Activated CD4-positive, alpha-beta T cell treated with anti-CD3 and anti-CD28 coated beads for 4 hours (primary cell): ENCODE results near the gene SLC39A11.
"Not testable (repeated sequence)": the region's sequence is repeated elsewhere in the genome, so short reads cannot be mapped to it uniquely, and the experiment has no call there.

Experiments
- DNase-seq, 2 donors: peaks; one replicate each; pipeline ENCODE4 v3.0.0-alpha.2; 2020

SLC39A11 gene

DNA sequence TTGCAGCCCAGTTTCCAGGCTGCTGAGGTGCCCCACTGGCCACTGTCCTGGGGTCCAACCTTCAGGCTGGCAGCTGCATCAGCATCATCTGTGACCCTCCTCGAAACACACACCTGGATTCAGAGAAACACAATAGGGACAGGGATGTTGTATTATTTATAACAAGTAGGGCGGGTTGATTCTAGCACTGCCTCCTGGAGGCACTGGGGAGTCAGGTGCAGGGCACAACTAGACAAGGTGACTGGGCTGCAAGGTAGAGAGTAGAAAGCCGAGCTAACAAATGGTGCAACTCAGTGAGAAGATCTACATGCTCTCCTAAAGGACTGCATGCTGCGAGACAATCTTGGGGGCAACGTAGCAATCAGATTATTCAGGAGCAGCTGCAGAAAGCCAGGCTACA is 317.3 kb downstream of the SLC39A11 start:
- DNase-seq, result no peak

DNA sequence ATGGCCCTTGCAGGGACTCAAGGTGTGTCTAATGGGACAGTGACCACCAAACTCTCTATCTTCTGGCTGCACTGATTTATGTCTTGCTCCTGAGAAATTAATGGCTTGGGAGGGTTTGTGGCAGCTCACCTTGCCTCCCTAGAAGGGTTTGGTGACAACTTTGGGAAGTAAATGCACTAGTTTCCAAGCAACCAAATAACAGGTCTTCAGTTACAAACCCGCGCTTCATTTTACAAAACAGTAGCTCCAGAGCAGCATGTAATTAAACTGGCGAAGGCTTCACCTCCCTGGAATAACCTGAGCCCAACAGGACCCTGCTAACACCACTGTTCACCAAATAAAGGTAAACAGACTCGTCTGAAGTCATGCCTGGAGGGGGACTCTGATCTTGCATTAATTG is 318.3 kb downstream of the SLC39A11 start:
- DNase-seq, result no peak

GRCh38 chr17:72773225-72773624 is 319.3 kb downstream of the SLC39A11 start:
- not testable (repeated sequence) for DNase-seq

GRCh38 chr17:72772331-72772821 is 320.1 kb downstream of the SLC39A11 start:
- DNase-seq, result no peak

- DNase-seq, result no peak
Measured at GRCh38 chr17:72771734-72772133, 320.8 kb downstream of the SLC39A11 start.

DNA sequence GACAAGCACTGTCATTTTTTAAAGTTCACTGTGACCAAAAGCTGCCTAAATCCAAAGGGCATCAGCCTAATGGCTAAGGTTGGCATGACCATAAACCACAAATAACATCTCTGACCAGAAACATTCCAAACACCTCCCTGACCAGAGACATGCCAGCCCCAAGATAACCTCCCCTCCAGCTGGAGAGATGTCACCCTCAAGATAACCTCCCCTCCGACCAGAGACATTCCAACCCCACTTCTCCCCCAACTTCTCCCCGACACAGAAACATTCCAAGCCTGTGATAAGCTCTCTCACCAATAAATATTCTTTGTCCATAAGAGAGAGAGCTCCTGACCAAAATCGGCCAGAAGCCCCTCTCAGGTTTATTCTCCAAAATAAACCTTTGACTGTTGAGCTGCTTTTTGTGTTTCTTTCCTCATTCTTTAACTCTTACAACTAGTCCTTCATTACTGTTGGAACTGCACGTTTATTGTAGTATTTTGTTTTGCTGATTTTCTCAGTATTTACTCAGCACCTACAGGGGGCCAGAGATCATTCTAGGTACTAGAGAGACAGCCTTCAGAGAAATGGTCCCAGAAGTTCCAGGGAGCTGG is 325.6 kb downstream of the SLC39A11 start:
- DNase-seq, result no peak

GRCh38 chr17:72765368-72766153 is 326.9 kb downstream of the SLC39A11 start:
- no peak for DNase-seq

- no peak for DNase-seq
Measured at GRCh38 chr17:72764632-72765041, 327.9 kb downstream of the SLC39A11 start.

DNA sequence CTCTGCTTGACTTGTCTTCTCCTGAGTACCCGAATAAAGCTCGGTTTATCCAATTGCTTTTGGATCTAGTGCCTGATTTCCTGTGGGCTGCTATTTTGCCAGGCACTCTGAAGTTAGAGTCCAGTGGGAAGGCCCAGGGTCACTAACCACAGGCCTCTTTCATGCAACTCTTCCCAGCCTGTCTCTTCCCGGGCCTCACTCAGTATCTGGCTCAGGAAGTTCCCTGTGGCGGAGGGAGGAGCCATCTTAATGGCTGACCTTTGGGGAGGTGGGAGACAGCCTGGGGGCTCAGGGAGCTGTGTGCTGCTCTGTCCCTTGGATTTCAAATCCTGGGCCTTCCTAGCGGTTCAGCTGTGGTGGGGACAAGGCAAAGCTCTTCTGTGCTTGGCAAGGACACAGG is 328.5 kb downstream of the SLC39A11 start:
- DNase-seq, result no peak

- not testable (repeated sequence) for DNase-seq
Measured at GRCh38 chr17:72761893-72762575, 330.5 kb downstream of the SLC39A11 start.

- no peak for DNase-seq
Measured at GRCh38 chr17:72761431-72761830, 331.1 kb downstream of the SLC39A11 start.

DNA sequence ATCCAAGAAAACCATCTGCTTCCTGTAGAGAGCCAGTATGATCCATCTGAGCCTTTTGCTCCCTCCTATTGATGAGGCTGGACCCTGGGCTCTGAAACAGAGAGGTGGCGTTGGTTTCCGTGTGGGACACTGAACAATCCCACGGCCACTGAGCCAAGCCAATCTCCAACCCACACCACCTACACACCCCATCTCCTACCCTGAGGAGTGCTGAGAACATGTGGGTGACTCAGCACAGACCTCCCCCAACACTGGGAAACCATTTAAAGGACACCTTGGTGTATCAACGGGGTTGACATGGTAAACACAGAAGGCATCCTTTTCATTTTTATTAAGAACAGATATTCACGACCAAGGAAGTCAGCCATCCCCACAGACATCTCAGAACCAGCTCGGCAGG is 332.1 kb downstream of the SLC39A11 start:
- DNase-seq, result no peak

GRCh38 chr17:72759301-72759700 is 333.2 kb downstream of the SLC39A11 start:
- DNase-seq, result no peak

DNA sequence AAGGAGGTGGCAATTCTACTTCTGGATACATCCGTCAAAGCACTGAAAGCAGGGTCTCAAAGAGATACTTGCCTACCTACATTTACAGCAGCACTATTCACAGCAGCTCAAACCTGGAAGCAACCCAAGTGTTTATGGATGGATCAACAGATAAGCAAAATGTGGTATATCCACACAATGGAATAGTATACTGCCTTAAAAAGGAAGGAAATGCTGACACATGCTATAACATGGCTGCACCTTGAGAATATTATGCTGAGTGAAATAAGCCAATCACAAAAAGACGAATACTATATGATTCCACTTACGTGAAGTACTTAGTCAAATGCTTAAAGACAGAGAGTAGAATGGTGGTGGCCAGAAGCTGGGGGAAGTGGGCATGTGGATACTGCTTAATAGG is 336.2 kb downstream of the SLC39A11 start:
- no peak for DNase-seq

- DNase-seq, result no peak
Measured at GRCh38 chr17:72754513-72754912, 338.0 kb downstream of the SLC39A11 start.

GRCh38 chr17:72751746-72752145 is 340.7 kb downstream of the SLC39A11 start:
- no peak for DNase-seq

- no peak for DNase-seq
Measured at GRCh38 chr17:72749119-72749572, 343.3 kb downstream of the SLC39A11 start.

DNA sequence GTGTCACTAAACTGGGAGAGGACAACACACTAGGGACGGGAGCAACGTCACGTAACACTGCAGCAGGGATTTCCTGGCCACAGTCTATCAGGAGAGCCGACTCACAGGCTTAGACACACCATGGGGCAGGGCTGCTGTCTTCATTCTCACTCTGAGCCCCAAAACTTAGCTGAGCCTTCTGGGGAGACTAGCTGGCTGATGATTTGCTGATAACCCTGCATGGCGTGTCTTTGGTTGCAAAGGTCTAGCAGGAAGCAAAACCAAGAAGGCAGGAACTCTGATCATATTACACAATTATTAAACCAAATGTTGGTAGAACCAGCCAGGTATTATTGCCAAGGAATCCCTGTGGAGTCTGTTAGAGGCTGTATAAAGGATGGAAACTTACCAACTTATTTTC is 345.0 kb downstream of the SLC39A11 start:
- no peak for DNase-seq

DNA sequence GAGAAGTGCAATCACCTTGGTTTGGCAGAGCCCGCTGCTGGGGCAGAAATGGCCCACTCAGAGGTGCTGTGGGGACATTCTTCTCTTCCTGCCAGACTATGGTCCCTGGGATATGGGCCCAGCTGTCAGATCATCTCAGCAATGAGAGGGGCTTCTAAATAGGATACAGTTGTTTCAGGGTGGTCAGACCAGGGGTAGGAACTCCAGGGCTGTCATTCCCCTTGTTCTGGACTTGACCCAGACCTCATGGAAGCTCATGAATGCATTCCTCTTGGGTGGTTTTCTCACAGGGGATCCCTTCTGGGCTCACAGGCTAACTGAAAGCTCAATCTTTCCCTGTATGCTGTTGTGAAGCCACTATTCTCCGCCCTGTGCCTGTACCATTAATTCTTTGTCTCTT is 347.2 kb downstream of the SLC39A11 start:
- DNase-seq, result no peak

DNA sequence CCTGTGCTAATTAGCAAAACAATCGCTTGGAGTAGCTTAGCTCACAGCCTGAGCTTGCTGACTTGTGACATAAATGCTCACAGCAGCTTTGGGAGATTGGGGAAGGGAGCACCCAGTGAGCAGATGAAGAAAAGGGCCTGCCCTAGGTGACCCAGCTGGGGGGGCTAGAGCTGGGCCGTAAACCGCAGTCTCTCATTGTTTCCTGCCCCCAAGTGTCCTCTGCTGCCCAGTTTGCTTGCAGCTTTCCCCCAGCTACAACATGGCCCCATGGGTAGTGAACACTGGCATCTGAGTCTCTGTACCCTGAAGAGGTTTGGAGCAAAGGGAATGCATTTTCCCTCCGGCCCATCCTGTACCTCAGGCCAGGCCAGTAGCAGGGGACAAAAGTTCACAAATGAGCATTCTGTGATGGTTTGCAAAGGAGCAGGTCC is 349.4 kb downstream of the SLC39A11 start:
- no peak for DNase-seq

DNA sequence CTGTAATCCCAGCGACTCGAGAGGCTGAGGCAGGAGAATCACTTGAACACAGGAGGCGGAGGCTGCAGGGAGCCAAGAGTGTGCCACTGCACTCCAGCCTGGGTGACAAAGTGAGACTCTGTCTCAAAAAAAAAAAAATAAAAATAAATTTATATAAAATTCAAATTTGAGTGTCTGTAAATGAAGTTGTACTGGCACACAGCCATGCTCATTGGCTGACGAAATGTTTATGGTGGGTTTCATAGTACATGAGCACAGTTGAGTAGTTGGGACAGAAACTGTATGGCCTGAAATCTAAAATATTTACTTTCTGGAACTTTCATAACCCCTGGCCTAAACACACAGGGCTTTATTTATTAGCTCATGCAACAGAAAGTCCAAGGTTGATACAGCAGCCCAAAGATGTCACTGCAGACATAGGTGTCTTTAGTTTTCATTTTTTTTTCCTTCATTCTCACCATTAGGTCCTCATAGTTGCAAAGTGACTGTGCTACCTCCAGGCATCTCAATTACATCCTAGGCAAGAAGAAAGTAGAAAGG is 355.3 kb downstream of the SLC39A11 start:
- DNase-seq, result no peak

- no peak for DNase-seq
Measured at GRCh38 chr17:72735592-72735991, 356.9 kb downstream of the SLC39A11 start.

GRCh38 chr17:72735048-72735447 is 357.4 kb downstream of the SLC39A11 start:
- no peak for DNase-seq
